ENCODE results near the gene ANP32A.

DNA sequence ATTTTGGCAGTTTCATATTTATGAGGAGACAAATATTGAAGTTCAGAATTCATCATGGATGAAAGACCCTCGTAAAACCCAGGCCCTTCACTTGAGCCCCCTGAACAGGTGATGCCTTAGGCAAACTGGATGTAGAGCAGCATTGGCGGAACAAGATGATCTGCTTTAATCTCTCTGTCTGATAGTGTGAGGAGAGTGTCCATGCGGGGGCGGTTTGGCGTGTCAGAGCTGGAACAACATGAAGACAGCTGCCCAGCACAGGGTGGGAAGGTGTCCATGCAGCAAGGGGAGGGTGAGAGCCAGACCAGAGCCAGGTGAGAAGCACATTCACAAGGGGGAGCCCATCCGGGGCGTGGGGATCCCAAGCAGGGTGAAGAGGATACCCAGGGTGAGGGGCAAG, 31.8 kb upstream of the ANP32A start:
- TF ChIP-seq POLR2AphosphoS5 (IDR thresholded peaks at IDR 0.05) (no peak), CTCF (IDR thresholded peaks at IDR 0.05) (no peak)
